Prostate gland (tissue), 2 donors: Measurements from ENCODE around the gene INAFM1.

ENCODE experiments used
- POLR2A ChIP-seq: fragments of 450-650 bp; IDR thresholded peaks from one replicate; pipeline ENCODE4 v1.6.1; 2016; ENCODE audit warnings: antibody characterized with exemption, mild to moderate bottlenecking
- POLR2AphosphoS5 ChIP-seq: sonication (generic); formaldehyde crosslinking; IDR thresholded peaks from one replicate; pipeline ENCODE4 v1.6.1; 2017; ENCODE audit warnings: antibody characterized with exemption
- TF ChIP-seq, protein P1 (sequence below), 4 experiments: fragments of 200-600 bp in 2 of 4; fragments of 450-650 bp in 2 of 4; sonication (generic) in 2 of 4; IDR thresholded peaks; 1 replicate in 3 of 4; 2 replicates in 1 of 4; pipeline ENCODE4 v1.5.1; 2016 to 2019; ENCODE audit warnings: antibody characterized with exemption in 4 of 4, mild to moderate bottlenecking in 2 of 4, moderate library complexity in 2 of 4

DNA sequence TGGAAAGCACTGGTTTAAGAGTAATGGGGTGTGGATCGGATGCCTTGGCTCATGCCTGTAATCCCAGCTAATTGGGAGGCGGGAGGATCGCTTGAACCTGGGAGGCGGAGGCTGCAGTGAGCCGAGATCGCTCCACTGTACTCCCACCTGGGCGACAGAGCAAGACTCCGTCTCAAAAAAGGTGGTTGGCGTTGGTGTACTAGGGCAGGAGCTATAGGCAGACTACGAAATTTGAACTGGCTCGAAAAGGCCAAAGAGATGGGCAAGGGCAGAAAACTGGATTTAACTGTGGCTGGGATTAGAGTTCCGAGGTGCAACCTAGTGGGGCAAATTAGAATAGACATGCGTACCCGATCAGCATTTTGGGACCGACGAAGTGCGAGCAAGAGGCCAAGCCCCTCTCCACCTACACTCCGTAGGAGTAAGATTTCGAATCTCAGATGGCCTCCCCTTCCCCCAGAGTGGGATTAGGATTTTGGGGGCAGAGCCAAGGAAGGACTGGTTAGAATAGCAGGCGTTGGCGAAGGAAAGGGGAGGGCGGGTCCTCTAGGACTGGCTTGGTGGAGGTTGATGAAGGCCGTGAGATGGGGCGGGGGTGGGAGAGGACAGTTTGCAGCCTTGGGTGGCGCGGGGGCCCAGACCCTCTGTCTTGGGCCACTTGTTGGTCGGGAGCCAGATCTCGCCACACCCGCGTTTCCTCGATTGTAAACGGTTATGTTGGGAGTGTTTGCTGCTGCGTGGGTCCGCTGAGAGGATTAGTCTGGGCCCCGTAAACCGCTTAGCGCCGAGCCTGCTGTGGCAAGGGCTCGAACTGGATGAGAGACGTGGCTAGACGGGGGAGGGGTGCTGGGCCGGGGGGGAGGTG is 2.0 kb upstream of the INAFM1 start:
- TF ChIP-seq POLR2A (no peak), POLR2AphosphoS5 (no peak)
- TF ChIP-seq, protein P1, sequence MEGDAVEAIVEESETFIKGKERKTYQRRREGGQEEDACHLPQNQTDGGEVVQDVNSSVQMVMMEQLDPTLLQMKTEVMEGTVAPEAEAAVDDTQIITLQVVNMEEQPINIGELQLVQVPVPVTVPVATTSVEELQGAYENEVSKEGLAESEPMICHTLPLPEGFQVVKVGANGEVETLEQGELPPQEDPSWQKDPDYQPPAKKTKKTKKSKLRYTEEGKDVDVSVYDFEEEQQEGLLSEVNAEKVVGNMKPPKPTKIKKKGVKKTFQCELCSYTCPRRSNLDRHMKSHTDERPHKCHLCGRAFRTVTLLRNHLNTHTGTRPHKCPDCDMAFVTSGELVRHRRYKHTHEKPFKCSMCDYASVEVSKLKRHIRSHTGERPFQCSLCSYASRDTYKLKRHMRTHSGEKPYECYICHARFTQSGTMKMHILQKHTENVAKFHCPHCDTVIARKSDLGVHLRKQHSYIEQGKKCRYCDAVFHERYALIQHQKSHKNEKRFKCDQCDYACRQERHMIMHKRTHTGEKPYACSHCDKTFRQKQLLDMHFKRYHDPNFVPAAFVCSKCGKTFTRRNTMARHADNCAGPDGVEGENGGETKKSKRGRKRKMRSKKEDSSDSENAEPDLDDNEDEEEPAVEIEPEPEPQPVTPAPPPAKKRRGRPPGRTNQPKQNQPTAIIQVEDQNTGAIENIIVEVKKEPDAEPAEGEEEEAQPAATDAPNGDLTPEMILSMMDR (IDR thresholded peaks at IDR 0.05), result no peak
